HG02678 (cell line): Measurements from ENCODE around the gene PKMYT1.

Experiments used
- ATAC-seq: cut with Tn5 transposase; IDR thresholded peaks from one replicate; pipeline ENCODE4 v1.9.1; 2021; ENCODE audit warnings: mild to moderate bottlenecking, moderate library complexity; ENCODE audit not compliant: unreplicated experiment

PKMYT1 gene

GRCh38 chr16:2974319-2975056, 5.8 kb downstream of the PKMYT1 start:
- ATAC-seq = no peak

GRCh38 chr16:2973605-2974318, 6.5 kb downstream of the PKMYT1 start:
- no peak for ATAC-seq

GRCh38 chr16:2973093-2973492, 7.2 kb downstream of the PKMYT1 start:
- no peak for ATAC-seq

- no peak for ATAC-seq
Measured at GRCh38 chr16:2971985-2972784, 8.1 kb downstream of the PKMYT1 start.

- no peak for ATAC-seq
Measured at GRCh38 chr16:2971134-2971984, 8.9 kb downstream of the PKMYT1 start.

GRCh38 chr16:2970563-2970962, 9.7 kb downstream of the PKMYT1 start:
- no peak for ATAC-seq

- ATAC-seq = peak; percentile 30
Measured at GRCh38 chr16:2969545-2970521, 10.4 kb downstream of the PKMYT1 start.

GRCh38 chr16:2968738-2969544, 11.3 kb downstream of the PKMYT1 start, which contains the start of gene PAQR4:
Gene PAQR4, plus strand, starts transcription at chr16:2969348. Its CDS starts 327 bp downstream, at chr16:2969675.
- ATAC-seq = peak; percentile 82

GRCh38 chr16:2968368-2968737, 11.9 kb downstream of the PKMYT1 start:
- ATAC-seq = no peak

- no peak for ATAC-seq
Measured at GRCh38 chr16:2967721-2968161, 12.5 kb downstream of the PKMYT1 start.

GRCh38 chr16:2967211-2967631, 13.0 kb downstream of the PKMYT1 start:
- ATAC-seq = no peak

- no peak for ATAC-seq
Measured at GRCh38 chr16:2966808-2967191, 13.4 kb downstream of the PKMYT1 start.

GRCh38 chr16:2966043-2966807, 14.0 kb downstream of the PKMYT1 start:
- no peak for ATAC-seq

GRCh38 chr16:2964475-2965336, 15.5 kb downstream of the PKMYT1 start:
- ATAC-seq = no peak

GRCh38 chr16:2963723-2964474, 16.3 kb downstream of the PKMYT1 start, which contains the start of gene KREMEN2:
Gene KREMEN2, plus strand, starts transcription at chr16:2964275. Its CDS starts 246 bp downstream, at chr16:2964521.
- no peak for ATAC-seq
